ENCODE data around the gene PTTG1IP. TPM values are rescaled to one million over a fixed set of nuclear protein-coding genes. Genes with fewer than 3 reads are reported as not detected.
"Not testable (repeated sequence)": the region's sequence is repeated elsewhere in the genome, so short reads cannot be mapped to it uniquely, and the experiment has no call there.

Gene PTTG1IP
- polyA plus RNA-seq, 4 donors = 187 to 301 (median 285) TPM

DNA sequence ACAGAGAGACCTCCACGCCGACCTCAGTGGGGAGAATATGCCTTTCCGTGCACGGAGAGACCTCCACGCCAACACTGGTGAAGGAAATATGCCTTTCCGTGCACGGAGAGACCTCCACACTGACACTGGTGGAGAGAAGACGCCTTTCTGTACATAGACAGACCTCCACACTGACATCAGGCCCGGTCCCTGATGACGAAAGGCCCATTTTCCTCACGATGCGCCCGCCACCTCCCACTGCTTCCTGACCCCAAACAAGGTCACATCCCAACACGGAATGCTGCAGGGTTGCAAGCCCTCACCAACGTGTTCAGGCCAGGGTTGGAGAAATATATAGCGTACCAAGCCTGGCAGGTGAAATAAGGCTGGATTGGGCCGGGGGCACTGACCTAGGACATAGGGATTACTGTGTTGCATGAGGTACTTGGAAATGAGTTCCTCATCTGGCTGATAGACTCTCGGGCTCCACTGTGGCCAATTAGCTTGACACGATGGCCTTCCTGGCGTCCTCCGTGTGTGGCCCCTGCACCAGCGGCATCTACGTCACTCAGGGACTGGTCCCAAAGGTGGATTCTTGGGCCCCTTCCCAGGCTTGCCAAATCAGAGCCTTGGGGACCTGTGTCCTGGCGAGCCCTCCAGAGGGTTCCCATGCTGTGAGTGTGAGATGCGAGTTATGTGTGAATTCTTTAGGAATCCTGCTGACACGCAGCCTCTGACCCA is 39.1 kb downstream of the PTTG1IP start:
- no peak for DNase-seq (ENCODE audit: low read depth in 4 of 4, low spot score in 3 of 4)

DNA sequence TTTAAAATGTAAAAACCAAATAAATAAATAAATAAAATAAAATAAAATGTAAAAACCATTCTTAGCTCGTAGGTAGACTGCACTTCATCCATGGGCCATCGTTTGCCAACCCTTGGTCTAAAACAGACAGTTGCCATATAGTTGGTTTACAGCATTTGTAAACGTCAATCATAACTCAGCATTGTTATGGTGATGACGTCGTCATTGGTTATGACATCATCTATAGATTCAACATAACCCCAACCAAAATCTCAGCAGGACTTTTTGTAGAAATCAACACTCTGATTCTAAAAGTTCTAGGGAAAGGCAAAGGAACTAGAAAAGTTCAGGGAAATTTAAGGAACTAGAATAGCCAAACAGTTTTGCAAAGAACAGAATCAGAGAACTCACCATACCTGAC is 39.8 kb downstream of the PTTG1IP start:
- no peak for DNase-seq (ENCODE audit: low read depth in 4 of 4, low spot score in 3 of 4)

DNA sequence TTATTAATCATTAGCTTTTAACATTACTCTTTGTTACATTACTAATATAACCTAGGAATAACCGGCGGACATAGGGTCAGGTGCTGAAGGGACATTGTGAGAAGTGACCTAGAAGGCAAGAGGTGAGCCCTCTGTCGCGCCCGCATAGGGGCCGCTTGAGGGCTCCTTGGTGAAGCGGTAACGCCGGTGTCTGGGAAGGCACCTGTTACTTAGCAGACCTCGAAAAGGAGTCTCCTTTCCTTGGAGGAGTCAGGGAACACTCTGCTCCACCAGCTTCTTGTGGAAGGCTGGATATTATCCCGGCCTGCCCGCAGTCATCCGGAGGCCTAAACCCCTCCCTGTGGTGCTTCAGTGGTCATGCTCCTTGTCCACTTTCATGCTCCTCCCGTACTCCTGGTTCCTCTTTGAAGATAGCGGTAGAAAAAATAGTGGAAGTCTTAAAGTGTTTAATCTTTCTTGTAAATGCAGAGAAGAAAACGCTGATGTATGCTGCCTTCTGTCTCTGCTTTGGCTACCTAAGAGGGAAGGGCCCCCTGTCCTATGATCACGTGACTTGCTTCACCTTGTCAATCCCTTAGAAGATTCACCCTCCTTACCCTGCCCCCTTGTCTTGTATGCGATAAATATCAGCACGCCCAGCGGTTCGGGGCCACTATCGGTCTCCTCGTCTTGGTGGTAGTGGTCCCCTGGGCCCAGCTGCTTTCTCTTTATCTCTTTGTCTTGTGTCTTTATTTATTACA is 40.8 kb downstream of the PTTG1IP start:
- DNase-seq (ENCODE audit: low read depth in 4 of 4, low spot score in 3 of 4) = not testable (repeated sequence)

GRCh38 chr21:44831227-44831860 is 42.1 kb downstream of the PTTG1IP start:
- DNase-seq (ENCODE audit: low read depth in 4 of 4, low spot score in 3 of 4) = no peak

- DNase-seq (ENCODE audit: low read depth in 4 of 4, low spot score in 3 of 4) = no peak
Measured at GRCh38 chr21:44829507-44830092, 43.9 kb downstream of the PTTG1IP start.

DNA sequence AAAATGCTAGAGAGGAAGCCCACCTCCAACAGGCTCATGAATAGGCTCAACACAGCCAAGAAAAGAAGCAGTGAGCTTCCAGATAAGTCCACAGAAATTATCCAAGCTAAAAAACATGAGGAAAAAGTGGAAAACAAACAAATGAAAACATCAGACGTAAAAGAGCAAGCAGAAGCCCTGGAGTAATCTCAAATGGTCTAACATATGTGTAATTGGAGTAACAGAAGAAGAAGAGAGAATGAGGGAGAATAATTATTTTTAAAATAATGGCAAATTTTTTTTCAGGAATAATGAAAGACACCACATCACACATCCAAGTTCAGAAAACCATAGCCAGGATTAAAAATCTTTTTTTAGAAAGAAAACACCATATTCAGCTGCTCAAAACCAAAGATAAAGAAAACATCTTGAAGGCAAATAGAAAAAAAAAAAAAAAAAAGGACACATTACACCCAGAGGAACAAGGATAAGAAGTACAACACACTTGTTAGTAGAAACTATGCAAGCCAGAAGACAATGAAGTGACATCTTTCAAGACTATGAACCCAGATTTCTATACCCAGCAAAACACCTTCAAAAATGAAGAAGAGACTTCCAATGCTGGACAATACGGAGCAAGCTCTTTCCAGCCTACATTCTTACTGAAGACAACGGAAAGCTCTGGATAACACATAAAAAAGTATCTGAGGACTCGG is 45.0 kb downstream of the PTTG1IP start:
- no peak for DNase-seq (ENCODE audit: low read depth in 4 of 4, low spot score in 3 of 4)

- DNase-seq (ENCODE audit: low read depth in 4 of 4, low spot score in 3 of 4) = no peak
Measured at GRCh38 chr21:44823179-44823660, 50.3 kb downstream of the PTTG1IP start.

DNA sequence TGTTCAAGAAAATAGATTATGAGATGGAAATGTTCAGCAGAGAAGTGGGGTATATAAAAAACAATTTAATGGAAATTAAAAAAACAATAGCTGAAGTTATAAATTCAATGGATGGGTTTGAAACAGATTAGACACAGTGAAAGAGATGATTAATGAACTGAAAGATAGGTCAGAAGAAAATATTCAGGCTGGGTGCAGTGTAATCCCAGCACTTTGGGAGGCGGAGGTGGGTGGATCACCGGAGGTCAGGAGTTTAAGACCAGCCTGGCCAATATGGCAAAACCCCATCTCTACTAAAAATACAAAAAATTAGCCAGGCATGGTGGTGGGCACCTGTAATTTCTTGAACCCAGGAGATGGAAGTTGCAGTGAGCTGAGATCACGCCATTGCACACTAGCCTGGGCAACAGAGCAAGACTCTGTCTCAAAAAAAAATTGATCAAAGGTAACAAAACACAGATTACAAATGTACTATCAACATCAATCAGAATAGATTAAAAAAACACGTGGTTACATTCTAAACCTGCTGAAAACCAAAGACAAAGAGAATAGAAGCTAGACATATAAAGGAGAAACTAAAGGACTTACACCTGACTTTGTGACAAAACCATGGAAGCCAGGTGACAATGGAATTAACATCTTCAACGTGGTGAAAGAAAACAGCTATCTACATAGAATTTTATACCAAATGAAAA is 50.9 kb downstream of the PTTG1IP start:
- DNase-seq (ENCODE audit: low read depth in 4 of 4, low spot score in 3 of 4) = no peak

GRCh38 chr21:44820851-44821250 is 52.6 kb downstream of the PTTG1IP start:
- no peak for DNase-seq (ENCODE audit: low read depth in 4 of 4, low spot score in 3 of 4)

DNA sequence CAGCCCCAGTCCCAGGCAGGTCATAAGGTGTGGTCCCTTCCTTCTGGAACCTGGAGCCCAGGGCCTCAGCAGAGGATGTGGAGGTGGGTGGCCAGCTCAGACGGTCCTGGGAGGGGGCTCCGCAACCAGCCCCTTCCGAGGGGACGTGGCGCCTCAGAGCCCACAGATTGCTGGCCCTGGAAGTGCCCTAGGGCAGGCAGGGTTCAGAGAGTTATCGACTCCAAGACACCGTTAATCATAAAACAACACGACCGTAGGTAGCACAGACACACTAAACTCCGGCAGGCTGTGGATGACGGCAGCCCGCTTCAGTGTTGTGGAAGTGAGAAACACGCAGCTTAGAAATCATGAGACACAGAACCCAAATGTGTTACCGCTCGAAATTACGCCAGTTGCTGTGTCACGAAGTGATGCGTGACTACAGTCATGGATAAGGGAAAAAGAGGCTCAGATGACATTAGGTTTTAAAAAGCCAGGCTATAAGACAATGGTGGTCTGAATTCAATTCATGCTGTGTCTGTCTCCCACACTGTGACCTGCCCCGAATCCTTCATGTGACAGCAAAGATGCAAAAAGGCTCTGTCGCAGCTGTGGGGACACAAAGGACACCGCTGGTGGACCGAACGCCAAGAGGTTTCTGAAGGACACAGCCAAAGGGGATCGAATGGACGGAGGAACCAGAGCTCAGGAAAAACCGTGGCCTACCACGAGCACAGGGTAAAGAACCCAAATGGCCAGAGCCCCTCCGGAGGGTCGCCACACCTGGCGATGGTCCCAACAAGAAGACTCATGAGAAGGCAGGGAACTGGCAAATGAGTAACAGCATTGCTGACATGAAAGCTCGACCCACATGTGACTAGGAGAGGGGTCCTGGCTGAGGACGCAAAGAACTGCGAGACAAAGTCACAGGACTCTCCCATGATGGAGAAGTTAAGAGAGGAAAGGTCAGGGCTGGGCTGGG is 53.9 kb downstream of the PTTG1IP start:
- DNase-seq (ENCODE audit: low read depth in 4 of 4, low spot score in 3 of 4) = no peak

DNA sequence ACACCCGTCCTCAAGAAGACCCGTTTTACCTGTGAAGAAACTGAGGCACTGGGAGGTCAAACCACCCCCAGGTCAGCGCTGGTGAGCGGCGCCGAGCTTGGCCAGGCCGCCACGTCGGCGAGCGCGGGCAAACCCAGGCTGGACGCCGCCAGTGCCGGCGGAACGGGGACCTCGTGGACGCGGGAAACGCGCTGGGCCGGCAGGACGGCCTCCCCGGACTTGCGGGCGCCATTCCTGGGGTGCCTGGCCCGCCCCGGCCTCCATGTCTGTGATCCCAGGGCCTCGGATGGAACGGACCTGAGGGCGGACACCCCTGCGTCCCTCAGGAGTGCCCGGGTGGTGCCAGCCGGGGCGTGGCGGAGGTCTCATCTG is 54.9 kb downstream of the PTTG1IP start:
- DNase-seq (ENCODE audit: low read depth in 4 of 4, low spot score in 3 of 4) = no peak

DNA sequence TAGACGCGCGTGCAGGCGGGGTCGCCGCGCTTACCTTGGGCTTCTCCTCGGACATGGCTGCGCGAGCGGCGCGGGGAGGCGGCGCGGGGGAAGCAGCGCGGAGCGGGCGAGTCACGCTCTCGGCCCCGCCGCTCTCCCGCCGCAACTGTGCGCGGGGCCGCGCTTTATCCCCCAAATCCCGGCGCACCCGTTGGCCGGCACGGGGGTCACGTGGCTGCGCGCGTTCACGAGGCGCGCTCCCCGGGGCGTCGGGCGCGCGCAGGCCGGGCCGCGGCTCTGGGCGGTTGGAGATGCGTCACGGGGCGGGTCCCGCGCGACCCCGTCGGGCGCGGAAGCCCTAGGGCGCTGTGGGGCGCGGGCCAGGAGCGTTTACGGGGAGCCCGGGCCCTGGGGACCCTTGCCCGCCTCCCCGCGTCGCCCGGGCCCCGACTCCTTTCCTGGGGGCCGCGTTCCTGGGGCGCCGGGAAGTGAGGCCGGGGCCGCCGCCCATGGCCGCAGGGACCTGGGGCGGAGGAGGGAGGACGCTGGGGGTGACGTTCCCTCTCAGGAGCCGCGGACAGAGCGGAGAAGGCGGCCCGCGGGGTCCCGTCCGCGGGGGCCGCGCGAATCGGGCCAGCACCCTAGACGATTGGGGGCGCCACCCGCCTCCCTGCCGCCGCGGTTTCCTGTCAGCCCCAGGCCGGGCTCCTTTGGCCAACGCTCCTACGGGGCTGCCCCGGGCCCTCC is 55.4 kb downstream of the PTTG1IP start, which contains the start of gene SUMO3:
Gene SUMO3, minus strand, starts transcription at position 149 of the 726 bp plus-strand sequence. Its CDS starts 94 bp downstream, at position 55.
- DNase-seq (ENCODE audit: low read depth in 4 of 4, low spot score in 3 of 4) = peak in 2 of 4 donors; percentile 64 to 65

DNA sequence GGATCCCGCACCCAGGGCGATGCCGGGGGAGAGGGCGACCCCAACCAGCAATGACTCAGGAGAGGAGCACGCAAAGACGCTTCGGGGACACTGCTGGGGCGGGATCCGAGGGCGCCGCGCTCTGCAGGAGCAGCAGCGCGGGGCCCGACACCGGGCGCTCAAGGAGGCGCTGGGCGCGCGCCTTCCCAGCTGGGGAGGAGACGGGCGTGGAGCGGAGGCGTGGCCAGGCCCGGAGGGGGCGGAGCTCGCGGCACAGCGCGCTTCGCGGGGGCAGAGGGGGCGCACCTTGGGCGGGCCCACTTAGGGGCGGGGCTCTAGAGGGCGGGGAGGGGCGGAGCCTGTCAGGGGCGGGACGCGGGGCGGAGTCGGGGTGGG is 56.0 kb downstream of the PTTG1IP start:
- DNase-seq (ENCODE audit: low read depth in 4 of 4, low spot score in 3 of 4) = peak in 3 of 4 donors; percentile 71 to 77 (median 77)

DNA sequence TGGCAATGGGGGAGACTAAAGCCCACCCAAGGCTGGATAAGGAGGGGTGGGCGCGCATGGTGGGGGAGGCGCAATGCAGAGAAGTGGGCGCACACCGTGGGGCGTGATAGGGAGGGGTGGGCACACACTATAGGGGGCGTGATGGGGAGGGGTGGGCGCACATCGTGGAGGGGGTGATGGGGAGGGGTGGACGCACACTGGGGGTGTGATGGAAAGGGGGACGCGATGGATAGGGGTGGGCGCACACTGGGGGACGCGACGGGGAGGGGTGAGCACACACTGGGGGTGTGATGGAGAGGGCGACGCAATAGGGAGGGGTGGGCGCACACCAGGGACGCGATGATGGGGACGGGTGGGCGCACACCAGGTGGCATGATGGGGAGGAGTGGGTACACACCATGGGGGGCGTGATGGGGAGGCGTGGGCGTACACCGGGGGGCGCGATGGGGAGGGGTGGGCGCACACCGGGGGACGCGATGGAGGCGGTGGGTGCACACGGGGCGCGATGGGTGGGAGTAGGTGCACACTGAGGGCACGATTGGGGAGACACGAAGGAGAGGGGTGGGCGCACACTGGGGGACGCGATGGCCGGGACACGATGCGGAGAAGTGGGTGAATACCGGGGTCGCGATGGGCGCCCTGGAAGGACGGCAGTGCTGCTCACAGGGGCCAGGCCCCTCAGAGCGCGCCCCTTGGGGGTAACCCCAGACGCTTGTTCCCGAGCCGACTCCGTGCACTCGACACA is 56.6 kb downstream of the PTTG1IP start:
- DNase-seq (ENCODE audit: low read depth in 4 of 4, low spot score in 3 of 4) = no peak

DNA sequence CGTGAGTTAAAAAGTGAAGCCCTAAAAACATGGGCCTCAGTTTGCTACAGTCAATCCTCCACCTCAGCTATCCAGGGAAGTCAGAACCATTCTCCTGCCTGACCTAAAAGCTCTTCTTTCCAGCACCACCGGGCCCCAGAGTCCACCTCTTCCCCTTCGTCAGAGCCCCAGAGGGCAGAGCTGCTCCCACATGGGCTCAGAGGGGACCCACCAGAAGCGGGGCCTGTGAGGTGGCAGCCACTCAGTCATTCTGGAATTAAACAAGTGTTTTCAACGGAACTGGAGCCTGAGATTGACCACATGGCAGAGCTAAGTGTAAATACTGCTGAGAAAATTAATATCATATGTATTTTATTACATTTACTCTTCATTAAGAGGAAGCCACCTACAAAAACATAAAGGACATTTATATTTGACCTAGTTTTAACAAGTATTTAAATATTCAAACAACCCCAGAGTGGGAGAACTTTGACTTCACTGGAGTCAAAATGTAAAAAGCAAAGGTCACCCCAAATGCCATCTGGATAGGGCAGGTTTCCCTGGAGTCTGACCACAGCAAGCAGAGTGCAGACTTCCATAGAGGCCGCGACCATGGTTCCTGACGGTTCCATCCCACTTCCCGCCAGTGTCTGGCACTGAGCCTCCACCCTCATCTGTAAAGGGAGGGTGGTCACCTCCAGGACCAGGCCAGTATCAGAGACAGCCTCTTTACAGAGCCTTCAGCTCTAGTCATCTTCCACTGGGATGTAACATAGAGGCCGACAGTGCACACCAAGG is 57.5 kb downstream of the PTTG1IP start:
- no peak for DNase-seq (ENCODE audit: low read depth in 4 of 4, low spot score in 3 of 4)

GRCh38 chr21:44815225-44815624 is 58.3 kb downstream of the PTTG1IP start:
- no peak for DNase-seq (ENCODE audit: low read depth in 4 of 4, low spot score in 3 of 4)

Data from left renal pelvis (tissue), 4 donors.